ENCODE measurements around the gene MPEG1. TPM values are rescaled to one million over a fixed set of nuclear protein-coding genes. Genes with fewer than 3 reads are reported as not detected.

MPEG1 gene
- total RNA-seq, 4 donors from 2014 or later, result 1.0 to 15.1 (median 5.7) TPM

DNA sequence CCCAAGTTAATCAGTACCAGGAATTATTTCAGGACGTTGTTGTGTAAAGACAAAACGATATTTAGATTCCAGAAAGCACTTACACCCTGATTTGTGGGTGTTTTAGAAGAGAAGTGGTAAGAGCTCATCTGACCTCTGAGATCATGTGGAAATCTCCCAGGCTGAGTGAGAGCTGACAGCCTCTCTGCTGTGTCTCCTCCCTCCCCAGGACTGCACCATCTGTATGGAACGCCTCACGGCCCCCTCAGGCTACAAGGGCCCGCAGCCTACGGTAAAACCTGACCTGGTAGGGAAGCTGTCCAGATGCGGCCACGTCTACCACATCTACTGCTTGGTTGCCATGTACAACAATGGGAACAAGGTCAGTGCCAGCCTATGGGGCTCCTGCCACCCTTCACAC is 20.8 kb downstream of the MPEG1 start:
- no peaks in the 10 kb centered on the region for H3K9me3 ChIP-seq
- no peaks in the 10 kb centered on the region for H3K4me1 ChIP-seq
- no peak for DNase-seq
- no peaks in the 10 kb centered on the region for H3K27me3 ChIP-seq
- H3K36me3 ChIP-seq, result no peaks in the 10 kb centered on the region
- intact Hi-C loops (cut with DNase I; ENCODE audit: low total_unique reads), result no loop called here
- TF ChIP-seq POLR2A (IDR thresholded peaks at IDR 0.05), result no peak
- TF ChIP-seq, protein P1, sequence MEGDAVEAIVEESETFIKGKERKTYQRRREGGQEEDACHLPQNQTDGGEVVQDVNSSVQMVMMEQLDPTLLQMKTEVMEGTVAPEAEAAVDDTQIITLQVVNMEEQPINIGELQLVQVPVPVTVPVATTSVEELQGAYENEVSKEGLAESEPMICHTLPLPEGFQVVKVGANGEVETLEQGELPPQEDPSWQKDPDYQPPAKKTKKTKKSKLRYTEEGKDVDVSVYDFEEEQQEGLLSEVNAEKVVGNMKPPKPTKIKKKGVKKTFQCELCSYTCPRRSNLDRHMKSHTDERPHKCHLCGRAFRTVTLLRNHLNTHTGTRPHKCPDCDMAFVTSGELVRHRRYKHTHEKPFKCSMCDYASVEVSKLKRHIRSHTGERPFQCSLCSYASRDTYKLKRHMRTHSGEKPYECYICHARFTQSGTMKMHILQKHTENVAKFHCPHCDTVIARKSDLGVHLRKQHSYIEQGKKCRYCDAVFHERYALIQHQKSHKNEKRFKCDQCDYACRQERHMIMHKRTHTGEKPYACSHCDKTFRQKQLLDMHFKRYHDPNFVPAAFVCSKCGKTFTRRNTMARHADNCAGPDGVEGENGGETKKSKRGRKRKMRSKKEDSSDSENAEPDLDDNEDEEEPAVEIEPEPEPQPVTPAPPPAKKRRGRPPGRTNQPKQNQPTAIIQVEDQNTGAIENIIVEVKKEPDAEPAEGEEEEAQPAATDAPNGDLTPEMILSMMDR (IDR thresholded peaks at IDR 0.05), result no peak
- H3K4me3 ChIP-seq, result no peak overlapping the region
- H3K27ac ChIP-seq, result no peak overlapping the region

DNA sequence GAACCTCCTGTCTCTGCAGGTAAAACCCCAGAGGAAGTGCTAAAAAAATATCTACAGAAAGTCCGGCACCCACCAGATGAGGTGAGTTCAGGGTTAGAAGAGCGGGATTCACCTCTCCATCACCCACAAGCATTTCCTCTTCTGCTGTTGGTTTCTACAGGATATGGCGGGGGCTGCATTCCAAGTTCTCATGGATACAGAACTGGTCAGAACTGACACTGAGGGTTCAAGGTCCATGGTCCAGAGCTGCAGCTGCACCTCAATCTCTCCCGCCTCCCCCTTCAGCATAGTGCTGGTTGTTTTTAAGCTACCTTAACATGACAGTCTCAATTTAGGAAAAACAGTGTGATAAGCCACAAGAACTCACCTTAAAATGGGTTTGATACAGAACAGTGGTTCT is 21.6 kb downstream of the MPEG1 start:
- Histone ChIP-seq H3K27me3 (no peaks in the 10 kb centered on the region), H3K9me3 (no peaks in the 10 kb centered on the region), H3K36me3 (no peaks in the 10 kb centered on the region), H3K4me1 (no peaks in the 10 kb centered on the region), H3K27ac (no peak overlapping the region), H3K4me3 (no peak overlapping the region)
- no peak for TF ChIP-seq POLR2A (IDR thresholded peaks at IDR 0.05)
- TF ChIP-seq, protein P1 (IDR thresholded peaks at IDR 0.05), result no peak
- intact Hi-C loops (cut with DNase I; ENCODE audit: low total_unique reads), result no loop called here
- no peak for DNase-seq

DNA sequence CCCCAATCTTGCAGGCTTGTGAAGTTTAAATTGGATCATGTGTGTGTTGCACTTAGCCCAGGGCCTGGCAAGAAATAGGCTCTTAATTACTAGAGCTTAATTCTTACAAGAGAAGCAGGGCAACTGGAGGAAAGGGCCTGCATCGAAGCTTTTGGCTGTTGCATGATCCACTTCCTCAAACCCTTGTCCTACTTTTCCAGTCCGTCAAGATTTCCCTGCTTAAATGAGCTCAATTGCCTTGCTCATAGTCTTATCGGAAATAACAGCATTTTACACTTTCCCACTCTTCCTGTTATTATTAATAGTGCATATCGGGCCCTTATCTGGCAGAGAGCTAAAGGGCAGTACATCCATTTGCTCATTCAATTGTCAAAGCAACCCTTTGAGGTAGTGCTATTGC is 22.7 kb downstream of the MPEG1 start:
- Histone ChIP-seq H3K4me3 (no peak overlapping the region), H3K9me3 (no peaks in the 10 kb centered on the region), H3K27me3 (no peaks in the 10 kb centered on the region), H3K4me1 (no peaks in the 10 kb centered on the region), H3K27ac (no peak overlapping the region), H3K36me3 (no peaks in the 10 kb centered on the region)
- no peak for TF ChIP-seq POLR2A (IDR thresholded peaks at IDR 0.05)
- TF ChIP-seq, protein P1 (IDR thresholded peaks at IDR 0.05), result no peak
- no peak for DNase-seq
- intact Hi-C loops (cut with DNase I; ENCODE audit: low total_unique reads), result no loop called here

DNA sequence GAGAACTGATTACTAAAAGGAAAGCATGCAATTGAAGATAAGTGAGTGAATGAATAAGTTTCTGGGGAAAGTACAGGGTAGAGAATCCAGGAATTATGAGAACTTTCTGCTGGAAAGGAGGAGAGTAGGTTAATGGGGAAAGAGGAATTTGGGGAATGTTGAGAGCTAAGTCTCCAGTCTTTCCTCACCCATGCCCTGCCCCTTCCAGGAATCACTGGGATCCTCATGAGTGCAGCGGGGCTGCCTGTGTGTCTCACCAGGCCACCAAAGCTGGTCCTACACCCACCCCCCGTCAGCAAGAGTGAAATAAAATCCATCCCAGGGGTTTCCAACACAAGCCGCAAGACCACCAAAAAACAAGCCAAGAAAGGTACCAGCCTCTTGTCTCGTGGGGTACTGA is 23.8 kb downstream of the MPEG1 start:
- Histone ChIP-seq H3K4me1 (no peaks in the 10 kb centered on the region), H3K27me3 (no peaks in the 10 kb centered on the region), H3K4me3 (no peak overlapping the region), H3K9me3 (no peaks in the 10 kb centered on the region), H3K27ac (no peak overlapping the region), H3K36me3 (no peaks in the 10 kb centered on the region)
- no peak for DNase-seq
- intact Hi-C loops (cut with DNase I; ENCODE audit: low total_unique reads), result no loop called here
- no peak for TF ChIP-seq POLR2A (IDR thresholded peaks at IDR 0.05)
- TF ChIP-seq, protein P1 (IDR thresholded peaks at IDR 0.05), result no peak

DNA sequence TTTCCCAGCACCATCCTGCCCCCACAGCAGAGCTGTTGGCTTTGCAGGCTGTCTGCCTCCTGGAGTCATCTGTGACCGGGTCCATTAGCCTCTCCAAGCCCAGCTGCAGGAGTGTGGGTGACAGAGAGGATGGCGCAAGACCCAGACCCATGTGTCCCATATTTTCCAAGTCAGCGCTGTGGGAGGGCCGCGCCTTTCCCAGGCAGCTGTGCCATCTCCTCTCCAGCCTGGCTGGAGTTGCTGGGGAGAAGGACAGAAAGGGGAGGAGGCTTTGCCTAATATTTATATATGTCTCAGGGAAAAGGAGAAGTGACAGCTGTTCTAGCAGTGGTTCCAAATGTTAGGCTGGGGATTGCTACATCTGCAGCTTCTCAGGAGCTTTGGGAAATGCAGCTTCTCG is 25.1 kb downstream of the MPEG1 start:
- TF ChIP-seq, protein P1 (IDR thresholded peaks at IDR 0.05), result no peak
- TF ChIP-seq POLR2A (IDR thresholded peaks at IDR 0.05), result no peak
- Histone ChIP-seq H3K9me3 (no peaks in the 10 kb centered on the region), H3K36me3 (no peaks in the 10 kb centered on the region), H3K4me1 (no peaks in the 10 kb centered on the region), H3K27me3 (no peaks in the 10 kb centered on the region), H3K4me3 (no peak overlapping the region), H3K27ac (no peak overlapping the region)
- intact Hi-C loops (cut with DNase I; ENCODE audit: low total_unique reads), result no loop called here
- peak; percentile 52 to 59 for DNase-seq

Measured in uterus (tissue), 4 donors.